ENCODE measurements around the gene CBR1. TPM values are rescaled to one million over a fixed set of nuclear protein-coding genes. Genes with fewer than 3 reads are reported as not detected.
"Not testable (repeated sequence)": the region's sequence is repeated elsewhere in the genome, so short reads cannot be mapped to it uniquely, and the experiment has no call there.

CBR1 gene
- polyA plus RNA-seq, 1 donor: 57.6 TPM

GRCh38 chr21:36079010-36079649 is 9.3 kb downstream of the CBR1 start:
- DNase-seq: no peak

- DNase-seq: no peak
These were observed 9.8 kb downstream of the CBR1 start for GRCh38 chr21:36079671-36080070.

GRCh38 chr21:36080386-36080785 is 10.6 kb downstream of the CBR1 start:
- no peak for DNase-seq

GRCh38 chr21:36082237-36082664 is 12.4 kb downstream of the CBR1 start:
- DNase-seq: no peak

GRCh38 chr21:36087362-36088138 is 17.7 kb downstream of the CBR1 start:
- DNase-seq: no peak

DNA sequence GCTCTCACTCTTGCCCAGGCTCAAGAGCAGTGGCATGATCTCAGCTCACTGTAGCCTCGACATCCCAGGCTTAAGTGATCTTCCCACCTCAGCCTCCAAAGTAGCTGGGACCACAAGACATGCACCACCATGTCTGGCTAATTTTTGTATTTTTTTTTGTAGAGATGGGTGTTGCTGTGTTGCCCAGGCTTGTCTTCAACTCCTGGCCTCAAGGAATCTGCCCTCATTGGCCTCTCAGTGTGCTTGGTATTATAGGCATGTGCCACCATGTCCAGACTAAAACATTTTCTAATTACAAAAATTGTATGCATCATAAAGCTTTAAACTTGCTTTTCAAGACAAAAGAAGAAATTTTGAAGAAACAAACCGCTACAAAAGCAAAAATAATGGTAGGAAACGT is 20.1 kb downstream of the CBR1 start:
- DNase-seq: no peak

DNA sequence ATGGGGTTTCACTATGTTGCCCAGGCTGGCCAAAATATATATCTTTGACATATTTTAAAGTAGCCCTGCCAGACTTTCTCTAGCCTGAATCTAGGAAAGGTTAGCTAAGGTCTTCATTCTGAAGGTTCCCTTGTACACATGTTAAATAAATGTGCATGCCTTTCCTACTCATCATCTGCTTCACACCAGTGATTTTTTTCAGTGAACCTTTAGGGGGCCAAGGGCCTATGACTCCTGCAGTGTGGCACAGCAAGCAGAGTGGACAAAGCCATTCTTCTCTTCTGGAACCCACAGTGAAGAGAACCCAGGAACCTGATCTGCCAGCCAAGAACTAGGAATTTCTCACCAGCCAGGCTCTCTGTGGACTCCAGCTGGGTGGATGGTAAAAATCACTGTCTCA is 22.9 kb downstream of the CBR1 start:
- no peak for DNase-seq

GRCh38 chr21:36093512-36093911 is 23.7 kb downstream of the CBR1 start:
- no peak for DNase-seq

GRCh38 chr21:36096398-36097290 is 26.8 kb downstream of the CBR1 start:
- no peak for DNase-seq

- peak; percentile 61 for DNase-seq
These were observed 27.8 kb downstream of the CBR1 start for GRCh38 chr21:36097427-36098181.

DNA sequence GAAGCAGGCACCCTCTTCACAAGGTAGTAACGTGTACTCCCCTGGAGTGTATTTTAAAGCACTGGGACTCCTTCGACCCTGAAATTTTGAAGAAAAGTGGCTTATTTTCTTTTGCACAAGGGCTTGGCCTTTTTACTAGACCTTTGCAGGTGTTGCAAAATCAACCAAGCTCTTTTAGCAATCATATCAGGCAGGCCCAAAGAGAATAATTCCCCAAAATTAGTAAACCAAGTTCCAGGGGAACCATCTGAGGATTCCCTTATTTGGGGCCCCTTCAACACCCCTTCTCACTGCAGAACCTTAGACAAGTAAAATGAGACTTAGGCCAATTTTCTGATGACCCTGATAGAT is 28.3 kb downstream of the CBR1 start:
- no peak for DNase-seq

DNA sequence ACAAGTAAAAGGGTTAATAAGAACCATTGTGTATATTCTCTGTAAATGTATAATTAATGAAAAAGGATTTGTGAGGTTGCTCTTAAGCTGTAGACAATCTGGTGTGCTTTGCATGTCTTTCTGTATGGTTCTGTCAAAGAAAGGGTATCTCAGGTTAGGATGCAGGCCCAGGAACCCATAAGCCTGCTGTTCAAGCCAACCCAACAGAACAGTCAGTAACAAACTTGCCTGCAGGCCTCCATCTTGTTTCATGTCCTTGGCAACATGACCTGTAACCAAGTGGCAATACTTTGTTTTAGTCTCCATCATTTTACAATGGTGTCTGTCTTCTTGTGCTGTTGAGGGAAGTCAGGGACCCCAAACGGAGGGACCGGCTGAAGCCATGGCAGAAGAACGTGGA is 29.2 kb downstream of the CBR1 start:
- DNase-seq: no peak

DNA sequence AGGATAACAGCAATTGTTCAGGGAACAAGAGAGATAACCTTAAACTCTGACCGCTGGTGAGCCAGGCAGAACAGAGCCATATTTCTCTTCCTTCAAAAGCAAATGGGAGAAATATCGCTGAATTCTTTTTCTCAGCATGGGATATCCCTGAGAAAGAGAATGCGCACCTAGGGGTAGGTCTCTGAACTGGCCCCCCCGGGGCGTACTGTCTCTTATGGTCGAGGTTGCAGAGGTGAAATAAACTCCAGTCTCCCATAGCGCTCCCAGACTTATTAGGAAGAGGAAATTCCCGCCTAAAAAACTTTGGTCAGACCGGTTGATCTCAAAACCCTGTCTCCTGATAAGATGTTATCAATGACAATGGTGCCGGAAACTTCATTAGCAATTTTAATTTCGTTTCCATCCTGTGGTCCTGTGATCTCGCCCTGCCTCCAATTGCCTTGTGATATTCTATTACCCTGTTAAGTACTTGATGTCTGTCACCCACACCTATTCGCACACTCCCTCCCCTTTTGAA is 29.9 kb downstream of the CBR1 start:
- DNase-seq: not testable (repeated sequence)

DNA sequence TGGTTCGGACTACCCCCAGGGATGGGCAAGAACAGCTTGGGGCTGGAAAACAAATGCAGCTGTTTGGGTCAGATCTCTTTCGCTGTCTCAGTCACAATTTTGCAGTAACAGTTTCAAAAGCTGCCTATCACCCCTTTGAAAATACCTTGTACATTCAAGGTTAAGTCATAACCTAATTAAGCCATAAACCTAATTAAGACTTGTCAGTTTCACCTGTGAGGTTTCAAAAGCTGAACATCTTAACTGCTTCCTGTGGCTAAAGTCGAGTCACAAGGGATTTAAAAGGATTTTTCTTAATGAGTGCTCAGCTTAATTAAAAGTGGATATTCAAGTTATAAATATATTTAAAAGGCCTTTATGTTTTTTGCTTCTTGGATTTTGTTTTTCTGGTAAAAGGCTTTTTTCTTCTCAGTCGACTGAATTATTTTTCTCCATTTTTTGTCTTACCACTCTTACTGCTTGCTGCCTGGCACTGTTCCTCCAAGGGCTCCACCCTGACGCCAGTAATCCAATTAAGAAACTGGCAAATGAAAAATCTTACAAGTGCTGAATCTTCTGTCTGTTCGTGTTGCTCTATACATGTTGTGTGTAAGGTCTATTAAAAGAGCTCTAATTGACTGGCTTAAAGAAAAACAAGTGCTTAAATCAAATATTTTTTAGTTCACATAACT is 31.3 kb downstream of the CBR1 start:
- no peak for DNase-seq

DNA sequence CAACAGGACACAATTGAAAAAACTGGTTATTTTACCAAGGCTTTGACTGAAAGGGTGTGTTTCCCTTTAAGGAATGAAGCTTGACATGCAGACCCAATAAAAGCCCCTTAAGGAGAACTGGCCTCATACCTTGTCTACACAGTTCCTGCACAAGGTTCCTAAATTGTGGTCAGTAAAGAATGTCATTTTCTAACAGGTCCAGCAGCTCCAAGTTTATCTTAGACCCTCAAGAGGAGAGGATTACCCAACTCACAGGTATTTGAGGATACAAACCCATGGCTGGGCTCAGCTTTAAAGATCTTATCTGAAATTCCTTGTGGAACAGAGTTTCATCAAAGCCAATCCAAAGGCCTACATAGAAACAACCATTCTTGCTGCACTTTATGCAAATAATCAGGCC is 33.6 kb downstream of the CBR1 start:
- no peak for DNase-seq

- peak; percentile 80 for DNase-seq
These were observed 34.8 kb downstream of the CBR1 start for GRCh38 chr21:36104317-36105300.

- DNase-seq: no peak
These were observed 35.6 kb downstream of the CBR1 start for GRCh38 chr21:36105327-36105842.

DNA sequence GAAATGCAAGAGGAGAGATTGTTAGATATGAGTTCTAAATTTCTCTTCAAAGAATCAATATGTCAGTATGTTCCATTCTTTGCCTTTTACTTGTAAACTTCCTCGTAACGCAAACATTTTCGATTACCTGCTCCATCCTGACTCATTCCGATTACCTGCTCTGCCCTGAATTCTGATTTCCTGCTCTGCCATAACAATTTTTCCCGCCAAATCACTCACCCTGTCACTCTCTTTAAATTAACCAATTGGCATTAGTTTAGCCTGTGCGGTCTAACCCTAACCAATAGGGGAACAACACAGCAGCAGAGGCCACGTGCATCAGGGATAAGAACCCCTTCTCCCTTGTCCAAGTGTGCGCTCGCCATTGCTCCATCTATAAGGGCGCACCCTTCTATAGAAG is 40.0 kb downstream of the CBR1 start:
- no peak for DNase-seq

DNA sequence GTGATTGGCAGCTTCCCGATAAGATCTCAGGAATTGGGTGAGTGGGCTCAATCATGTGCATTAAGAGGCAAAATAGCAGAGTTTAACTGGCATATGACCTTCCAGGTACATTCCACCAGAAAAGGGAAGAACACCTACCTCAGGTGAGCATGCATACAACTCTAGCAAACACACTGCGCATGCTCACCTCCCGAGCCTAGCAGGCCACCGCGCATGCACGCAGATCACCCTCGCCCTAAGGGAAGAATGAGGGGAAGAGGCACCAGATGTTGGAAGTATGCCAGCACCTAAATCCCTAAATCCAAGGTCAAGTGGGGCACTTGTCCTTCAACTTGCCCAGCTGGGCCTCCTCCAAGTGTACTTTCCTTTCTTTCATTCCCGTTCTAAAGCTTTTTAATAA is 41.4 kb downstream of the CBR1 start:
- no peak for DNase-seq

Measured in left kidney (tissue), 2 donors.